Fibroblast of lung (primary cell): Measurements from ENCODE around the gene ARHGEF39.

Experiments used
- CTCF ChIP-seq, 2 donors: IDR thresholded peaks in 1 of 2; conservative IDR thresholded peaks in 1 of 2; 1 replicate in 1 of 2; 2 replicates in 1 of 2; pipeline ENCODE4 v1.5.1; 2011 to 2012; ENCODE audit warnings: low read length in 2 of 2, control low read depth in 1 of 2, inconsistent platforms in 1 of 2, low read depth in 1 of 2, mild to moderate bottlenecking in 1 of 2
- EZH2 ChIP-seq: IDR thresholded peaks from 2 replicates; pipeline ENCODE4 v1.5.1; 2012; ENCODE audit warnings: low read length, control low read depth, mild to moderate bottlenecking; ENCODE audit errors: missing control alignments

GRCh38 chr9:35683323-35683722, 18.3 kb upstream of the ARHGEF39 start:
- TF ChIP-seq CTCF (conservative IDR thresholded peaks at IDR 0.05 in 1 of 2, IDR thresholded peaks at IDR 0.05 in 1 of 2; ENCODE audit: low read depth in 1 of 2, low read length in 2 of 2) = no peak
- TF ChIP-seq EZH2 = no peak
